GM21786 (cell line): ENCODE measurements around the gene LTB.

Experiments
- ATAC-seq: cut with Tn5 transposase; IDR thresholded peaks from one replicate; pipeline ENCODE4 v1.9.1; 2021; ENCODE audit not compliant: unreplicated experiment

LTB gene

DNA sequence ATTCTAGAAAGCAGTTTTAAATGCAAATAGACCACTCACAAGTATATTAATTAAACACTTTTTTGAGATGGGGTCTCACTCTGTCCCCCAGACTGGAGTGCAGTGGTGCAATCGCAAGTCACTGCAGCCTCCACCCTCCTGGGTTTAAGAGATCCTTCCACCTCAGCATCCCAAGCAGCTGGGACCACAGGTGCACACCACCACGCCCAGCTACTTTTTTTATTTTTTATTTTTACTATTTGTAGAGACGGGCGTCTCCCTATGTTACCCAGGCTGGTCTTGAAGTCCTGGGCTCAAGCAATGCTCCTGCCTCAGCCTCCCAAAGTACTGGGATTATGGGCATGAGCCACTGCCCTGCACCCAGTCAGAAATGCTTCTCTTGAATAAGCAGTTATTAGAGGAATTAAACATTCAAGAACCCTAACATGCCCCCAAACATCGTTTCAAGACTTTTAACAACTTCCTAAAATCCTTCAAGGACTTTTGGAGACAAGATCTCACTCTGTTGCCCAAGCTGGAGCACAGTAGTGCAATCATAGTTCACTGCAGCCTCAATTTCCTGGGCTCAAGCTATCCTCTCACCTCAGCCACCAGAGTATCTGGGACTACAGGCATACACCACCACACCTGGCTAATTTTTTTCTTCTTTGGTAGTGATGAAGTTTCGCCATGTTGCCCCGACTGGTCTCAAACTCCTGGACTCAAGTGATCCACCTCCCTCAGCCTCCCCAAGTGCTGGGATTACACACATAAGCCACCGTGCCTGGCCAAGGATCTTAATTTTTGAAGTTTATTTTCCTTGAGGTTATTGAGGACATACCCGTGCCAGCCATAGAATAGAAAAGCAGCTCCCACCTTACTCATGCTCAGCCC lies 50.2 kb downstream of the LTB start:
- ATAC-seq: no peak

DNA sequence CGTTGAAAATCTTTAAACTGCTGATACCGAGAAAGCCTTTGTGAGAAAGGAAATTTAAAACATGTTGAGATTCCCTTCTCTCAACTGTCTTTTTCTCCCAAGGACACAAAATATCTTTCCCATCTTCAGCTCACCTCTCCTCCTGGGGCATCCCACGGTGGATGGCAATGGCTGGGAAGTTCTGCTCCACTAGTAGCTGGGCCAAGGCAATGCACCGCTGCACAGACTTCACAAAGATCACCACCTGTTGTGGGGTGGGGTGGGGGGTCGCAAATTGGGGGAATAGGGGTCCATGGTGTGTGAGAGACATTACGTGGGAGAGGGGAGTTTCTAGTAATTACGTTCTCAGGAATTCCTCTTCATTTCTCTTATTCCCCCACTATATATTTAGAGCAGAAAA lies 51.1 kb downstream of the LTB start:
- ATAC-seq: no peak

DNA sequence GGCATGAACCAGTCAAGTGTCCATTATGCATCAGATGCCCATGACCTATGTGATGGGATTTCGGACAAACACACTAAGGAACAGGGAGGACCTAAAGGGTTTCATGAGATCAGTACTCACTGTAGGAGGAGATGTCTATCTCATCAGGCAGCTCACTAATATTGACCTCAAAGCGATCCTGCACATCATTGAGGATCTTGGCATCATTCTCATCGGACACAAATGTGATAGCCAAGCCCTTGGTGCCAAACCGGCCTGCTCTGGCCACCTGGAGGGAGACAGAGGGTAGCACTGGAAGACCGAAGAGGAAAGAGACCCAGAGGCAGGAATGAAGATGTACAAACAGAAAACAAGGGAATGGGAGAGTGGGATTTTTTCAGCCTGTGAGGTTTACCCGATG lies 51.6 kb downstream of the LTB start:
- ATAC-seq: no peak
